ENCODE data around the gene ZFAND3. TPM values are rescaled to one million over a fixed set of nuclear protein-coding genes. Genes with fewer than 3 reads are reported as not detected.

Gene ZFAND3
- polyA plus RNA-seq, 4 donors = 35.9 to 80.4 (median 40.9) TPM

GRCh38 chr6:37826993-37827392 lies 7.5 kb downstream of the ZFAND3 start:
- H3K27ac ChIP-seq (ENCODE audit: low read depth in 1 of 3, low read length in 2 of 3) = peak overlapping the region in 1 of 3 donors; percentile 41
- WGBS, 3 donors = 87 to 97% (median 91%) methylated on average over 2 of the region's 2 CpGs
- DNase-seq = no peak
- H3K36me3 ChIP-seq (ENCODE audit: control insufficient read depth in 3 of 3, insufficient read depth in 2 of 3, low read depth in 1 of 3, low read length in 3 of 3) = peaks cover 0 to 4% (median 0%) of the 10 kb centered on the region in 3 donors
- peaks cover 12 to 31% (median 31%) of the 10 kb centered on the region in 3 donors for H3K4me1 ChIP-seq (ENCODE audit: control insufficient read depth in 3 of 3, insufficient read depth in 2 of 3, low read depth in 1 of 3, low read length in 2 of 3)
- H3K9me3 ChIP-seq (ENCODE audit: control insufficient read depth in 2 of 2, insufficient read depth in 1 of 2, low read depth in 1 of 2, low read length in 1 of 2) = no peaks in the 10 kb centered on the region
- FAIRE-seq = no peak
- H3K4me3 ChIP-seq (ENCODE audit: low read depth in 1 of 3, low read length in 3 of 3) = no peak overlapping the region
- H3K27me3 ChIP-seq (ENCODE audit: control insufficient read depth in 3 of 3, insufficient read depth in 3 of 3, low read length in 3 of 3) = no peaks in the 10 kb centered on the region

GRCh38 chr6:37827603-37828265 lies 8.2 kb downstream of the ZFAND3 start:
- Histone ChIP-seq H3K4me3 (ENCODE audit: low read depth in 1 of 3, low read length in 3 of 3) (no peak overlapping the region), H3K4me1 (ENCODE audit: control insufficient read depth in 3 of 3, insufficient read depth in 2 of 3, low read depth in 1 of 3, low read length in 2 of 3) (peaks cover 12 to 28% (median 25%) of the 10 kb centered on the region in 3 donors), H3K27me3 (ENCODE audit: control insufficient read depth in 3 of 3, insufficient read depth in 3 of 3, low read length in 3 of 3) (no peaks in the 10 kb centered on the region), H3K9me3 (ENCODE audit: control insufficient read depth in 2 of 2, insufficient read depth in 1 of 2, low read depth in 1 of 2, low read length in 1 of 2) (no peaks in the 10 kb centered on the region), H3K36me3 (ENCODE audit: control insufficient read depth in 3 of 3, insufficient read depth in 2 of 3, low read depth in 1 of 3, low read length in 3 of 3) (peaks cover 0 to 7% (median 0%) of the 10 kb centered on the region in 3 donors), H3K27ac (ENCODE audit: low read depth in 1 of 3, low read length in 2 of 3) (peak overlapping the region; percentile 52 to 81 (median 71))
- FAIRE-seq = no peak
- WGBS, 3 donors = 22 to 44% (median 37%) methylated on average over 4 of the region's 4 CpGs
- DNase-seq = peak; percentile 49 to 93

- peaks cover 12 to 20% (median 13%) of the 10 kb centered on the region in 3 donors for H3K4me1 ChIP-seq (ENCODE audit: control insufficient read depth in 3 of 3, insufficient read depth in 2 of 3, low read depth in 1 of 3, low read length in 2 of 3)
- H3K9me3 ChIP-seq (ENCODE audit: control insufficient read depth in 2 of 2, insufficient read depth in 1 of 2, low read depth in 1 of 2, low read length in 1 of 2) = peaks cover 0 to 3% of the 10 kb centered on the region in 2 donors
- H3K36me3 ChIP-seq (ENCODE audit: control insufficient read depth in 3 of 3, insufficient read depth in 2 of 3, low read depth in 1 of 3, low read length in 3 of 3) = peaks cover 0 to 10% (median 0%) of the 10 kb centered on the region in 3 donors
- no peak overlapping the region for H3K27ac ChIP-seq (ENCODE audit: low read depth in 1 of 3, low read length in 2 of 3)
- no peaks in the 10 kb centered on the region for H3K27me3 ChIP-seq (ENCODE audit: control insufficient read depth in 3 of 3, insufficient read depth in 3 of 3, low read length in 3 of 3)
- H3K4me3 ChIP-seq (ENCODE audit: low read depth in 1 of 3, low read length in 3 of 3) = no peak overlapping the region
- 83 to 92% (median 83%) methylated on average over 2 of the region's 2 CpGs for WGBS, 3 donors
- FAIRE-seq (no peak), DNase-seq (no peak)
These were observed 10.7 kb downstream of the ZFAND3 start for GRCh38 chr6:37830225-37830624.

- peaks cover 10 to 17% (median 13%) of the 10 kb centered on the region in 3 donors for H3K4me1 ChIP-seq (ENCODE audit: control insufficient read depth in 3 of 3, insufficient read depth in 2 of 3, low read depth in 1 of 3, low read length in 2 of 3)
- peaks cover 0 to 3% of the 10 kb centered on the region in 2 donors for H3K9me3 ChIP-seq (ENCODE audit: control insufficient read depth in 2 of 2, insufficient read depth in 1 of 2, low read depth in 1 of 2, low read length in 1 of 2)
- no peak overlapping the region for H3K27ac ChIP-seq (ENCODE audit: low read depth in 1 of 3, low read length in 2 of 3)
- no peak for DNase-seq
- no peak overlapping the region for H3K4me3 ChIP-seq (ENCODE audit: low read depth in 1 of 3, low read length in 3 of 3)
- no peak for FAIRE-seq
- peaks cover 0 to 7% (median 0%) of the 10 kb centered on the region in 3 donors for H3K36me3 ChIP-seq (ENCODE audit: control insufficient read depth in 3 of 3, insufficient read depth in 2 of 3, low read depth in 1 of 3, low read length in 3 of 3)
- 87 to 90% (median 89%) methylated on average over 4 of the region's 4 CpGs for WGBS, 3 donors
- H3K27me3 ChIP-seq (ENCODE audit: control insufficient read depth in 3 of 3, insufficient read depth in 3 of 3, low read length in 3 of 3) = no peaks in the 10 kb centered on the region
These were observed 11.9 kb downstream of the ZFAND3 start for GRCh38 chr6:37831457-37831856.

GRCh38 chr6:37835923-37836322 lies 16.4 kb downstream of the ZFAND3 start:
- H3K4me3 ChIP-seq (ENCODE audit: low read depth in 1 of 3, low read length in 3 of 3) = no peak overlapping the region
- H3K27ac ChIP-seq (ENCODE audit: low read depth in 1 of 3, low read length in 2 of 3) = no peak overlapping the region
- no peak for DNase-seq
- 79 to 88% (median 81%) methylated on average over 2 of the region's 2 CpGs for WGBS, 3 donors
- peaks cover 0 to 5% (median 3%) of the 10 kb centered on the region in 3 donors for H3K4me1 ChIP-seq (ENCODE audit: control insufficient read depth in 3 of 3, insufficient read depth in 2 of 3, low read depth in 1 of 3, low read length in 2 of 3)
- H3K27me3 ChIP-seq (ENCODE audit: control insufficient read depth in 3 of 3, insufficient read depth in 3 of 3, low read length in 3 of 3) = no peaks in the 10 kb centered on the region
- no peak for FAIRE-seq
- H3K36me3 ChIP-seq (ENCODE audit: control insufficient read depth in 3 of 3, insufficient read depth in 2 of 3, low read depth in 1 of 3, low read length in 3 of 3) = peaks cover 0 to 14% (median 0%) of the 10 kb centered on the region in 3 donors
- H3K9me3 ChIP-seq (ENCODE audit: control insufficient read depth in 2 of 2, insufficient read depth in 1 of 2, low read depth in 1 of 2, low read length in 1 of 2) = peaks cover 0 to 3% of the 10 kb centered on the region in 2 donors

GRCh38 chr6:37838219-37838921 lies 18.8 kb downstream of the ZFAND3 start:
- no peak for FAIRE-seq
- no peak overlapping the region for H3K4me3 ChIP-seq (ENCODE audit: low read depth in 1 of 3, low read length in 3 of 3)
- H3K4me1 ChIP-seq (ENCODE audit: control insufficient read depth in 3 of 3, insufficient read depth in 2 of 3, low read depth in 1 of 3, low read length in 2 of 3) = peaks cover 0 to 2% (median 0%) of the 10 kb centered on the region in 3 donors
- H3K27me3 ChIP-seq (ENCODE audit: control insufficient read depth in 3 of 3, insufficient read depth in 3 of 3, low read length in 3 of 3) = no peaks in the 10 kb centered on the region
- DNase-seq = no peak
- WGBS, 3 donors = 85 to 90% (median 89%) methylated on average over 3 of the region's 3 CpGs
- no peak overlapping the region for H3K27ac ChIP-seq (ENCODE audit: low read depth in 1 of 3, low read length in 2 of 3)
- H3K36me3 ChIP-seq (ENCODE audit: control insufficient read depth in 3 of 3, insufficient read depth in 2 of 3, low read depth in 1 of 3, low read length in 3 of 3) = peaks cover 0 to 8% (median 0%) of the 10 kb centered on the region in 3 donors
- peaks cover 0 to 3% of the 10 kb centered on the region in 2 donors for H3K9me3 ChIP-seq (ENCODE audit: control insufficient read depth in 2 of 2, insufficient read depth in 1 of 2, low read depth in 1 of 2, low read length in 1 of 2)

- 95 to 97% (median 96%) methylated on average over 8 of the region's 8 CpGs for WGBS, 3 donors
- H3K27ac ChIP-seq (ENCODE audit: low read depth in 1 of 3, low read length in 2 of 3) = no peak overlapping the region
- H3K4me1 ChIP-seq (ENCODE audit: control insufficient read depth in 3 of 3, insufficient read depth in 2 of 3, low read depth in 1 of 3, low read length in 2 of 3) = peaks cover 0 to 2% (median 2%) of the 10 kb centered on the region in 3 donors
- FAIRE-seq (no peak), DNase-seq (no peak)
- no peaks in the 10 kb centered on the region for H3K9me3 ChIP-seq (ENCODE audit: control insufficient read depth in 2 of 2, insufficient read depth in 1 of 2, low read depth in 1 of 2, low read length in 1 of 2)
- H3K36me3 ChIP-seq (ENCODE audit: control insufficient read depth in 3 of 3, insufficient read depth in 2 of 3, low read depth in 1 of 3, low read length in 3 of 3) = peaks cover 0 to 15% (median 0%) of the 10 kb centered on the region in 3 donors
- no peak overlapping the region for H3K4me3 ChIP-seq (ENCODE audit: low read depth in 1 of 3, low read length in 3 of 3)
- no peaks in the 10 kb centered on the region for H3K27me3 ChIP-seq (ENCODE audit: control insufficient read depth in 3 of 3, insufficient read depth in 3 of 3, low read length in 3 of 3)
These were observed 20.8 kb downstream of the ZFAND3 start for GRCh38 chr6:37840143-37840939.

GRCh38 chr6:37840940-37841300 lies 21.4 kb downstream of the ZFAND3 start:
- Histone ChIP-seq H3K27me3 (ENCODE audit: control insufficient read depth in 3 of 3, insufficient read depth in 3 of 3, low read length in 3 of 3) (no peaks in the 10 kb centered on the region), H3K36me3 (ENCODE audit: control insufficient read depth in 3 of 3, insufficient read depth in 2 of 3, low read depth in 1 of 3, low read length in 3 of 3) (peaks cover 0 to 15% (median 0%) of the 10 kb centered on the region in 3 donors), H3K27ac (ENCODE audit: low read depth in 1 of 3, low read length in 2 of 3) (no peak overlapping the region), H3K9me3 (ENCODE audit: control insufficient read depth in 2 of 2, insufficient read depth in 1 of 2, low read depth in 1 of 2, low read length in 1 of 2) (no peaks in the 10 kb centered on the region), H3K4me1 (ENCODE audit: control insufficient read depth in 3 of 3, insufficient read depth in 2 of 3, low read depth in 1 of 3, low read length in 2 of 3) (peaks cover 0 to 3% (median 2%) of the 10 kb centered on the region in 3 donors), H3K4me3 (ENCODE audit: low read depth in 1 of 3, low read length in 3 of 3) (no peak overlapping the region)
- FAIRE-seq (no peak), DNase-seq (no peak)
- WGBS, 3 donors = 58 to 71% (median 66%) methylated on average over 1 of the region's 1 CpG
